Pulmonary artery endothelial cell (primary cell): Measurements from ENCODE around the gene NTN5. TPM values are rescaled to one million over a fixed set of nuclear protein-coding genes. Genes with fewer than 3 reads are reported as not detected.
"Not testable (repeated sequence)": the region's sequence is repeated elsewhere in the genome, so short reads cannot be mapped to it uniquely, and the experiment has no call there.

Experiments
- DNase-seq: peaks from one replicate; pipeline ENCODE4 v3.0.0-alpha.2; 2011; ENCODE audit warnings: low read depth, low spot score
- total RNA-seq: library from RNA; depleted of rRNA; stranded (reverse); fragments of >200 nt; gene quantifications from 2 replicates; pipeline ENCODE4 v1.2.3, GENCODE V29; 2014

Gene NTN5
- total RNA-seq: 0.07 TPM in 1 of 2 replicates, not detected in the other

- DNase-seq: no peak
Observed at GRCh38 chr19:48672994-48673393, at the start of gene NTN5. Gene NTN5, minus strand, starts transcription at chr19:48673017. Its CDS starts 2,031 bp downstream, at chr19:48670986.

- DNase-seq: no peak
Observed at GRCh38 chr19:48722196-48722708, 49.4 kb upstream of the NTN5 start.

GRCh38 chr19:48720613-48721296, 47.9 kb upstream of the NTN5 start:
- peak; percentile 60 for DNase-seq

- DNase-seq: no peak
Observed at GRCh38 chr19:48720251-48720612, 47.4 kb upstream of the NTN5 start.

- no peak for DNase-seq
Observed at GRCh38 chr19:48719263-48720171, 46.7 kb upstream of the NTN5 start, which contains the start of gene MAMSTR. Gene MAMSTR, minus strand, starts transcription at chr19:48719725. Its CDS starts 694 bp downstream, at chr19:48719031.

- DNase-seq: no peak
Observed at GRCh38 chr19:48718711-48719231, 46.0 kb upstream of the NTN5 start.

GRCh38 chr19:48718106-48718505, 45.3 kb upstream of the NTN5 start:
- not testable (repeated sequence) for DNase-seq

- no peak for DNase-seq
Observed at GRCh38 chr19:48716562-48717291, 43.9 kb upstream of the NTN5 start.

- DNase-seq: no peak
Observed at GRCh38 chr19:48715681-48716171, 42.9 kb upstream of the NTN5 start.

- DNase-seq: no peak
Observed at GRCh38 chr19:48714759-48715675, 42.2 kb upstream of the NTN5 start.

- DNase-seq: peak; percentile 98
Observed at GRCh38 chr19:48713864-48714755, 41.3 kb upstream of the NTN5 start.

GRCh38 chr19:48713041-48713863, 40.4 kb upstream of the NTN5 start:
- no peak for DNase-seq

GRCh38 chr19:48711106-48711662, 38.4 kb upstream of the NTN5 start:
- no peak for DNase-seq

GRCh38 chr19:48708471-48708870, 35.7 kb upstream of the NTN5 start:
- no peak for DNase-seq

- no peak for DNase-seq
Observed at GRCh38 chr19:48705431-48705830, 32.6 kb upstream of the NTN5 start.

GRCh38 chr19:48703316-48703715, 30.5 kb upstream of the NTN5 start:
- DNase-seq: no peak

- DNase-seq: no peak
Observed at GRCh38 chr19:48702701-48703100, 29.9 kb upstream of the NTN5 start.

- DNase-seq: no peak
Observed at GRCh38 chr19:48698046-48698445, 25.2 kb upstream of the NTN5 start.
